ENCODE data around the gene RINL. TPM values are rescaled to one million over a fixed set of nuclear protein-coding genes. Genes with fewer than 3 reads are reported as not detected.

Gene RINL
- total RNA-seq, 1 donor = 2.5 TPM

- no peaks in the 10 kb centered on the region for H3K9me3 ChIP-seq (ENCODE audit: low read depth, low read length)
- peaks cover 22% of the 10 kb centered on the region for H3K79me2 ChIP-seq (ENCODE audit: insufficient read depth, low read length)
- peak overlapping the region; percentile 64 for H3K27ac ChIP-seq (ENCODE audit: low read depth, low read length)
- no peak overlapping the region for H3K4me3 ChIP-seq (ENCODE audit: insufficient read depth, low read length)
- no peak overlapping the region for H3K4me2 ChIP-seq (ENCODE audit: insufficient read depth, low read length)
- no peaks in the 10 kb centered on the region for H3K27me3 ChIP-seq (ENCODE audit: insufficient read depth, low read length)
- peaks cover 54% of the 10 kb centered on the region for H3K36me3 ChIP-seq (ENCODE audit: insufficient read depth, low read length)
- no peak overlapping the region for H2AFZ ChIP-seq (ENCODE audit: low read length)
- peak; percentile 23 for DNase-seq (ENCODE audit: insufficient read length, low spot score, missing footprints)
- TF ChIP-seq CTCF (IDR thresholded peaks at IDR 0.05; ENCODE audit: extremely low read depth, low read depth, low read length) = no peak
- H3K4me1 ChIP-seq (ENCODE audit: insufficient read depth, low read length) = peaks cover 18% of the 10 kb centered on the region
- peaks cover 46% of the 10 kb centered on the region for H4K20me1 ChIP-seq (ENCODE audit: insufficient read depth, low read length)
These were observed 41.7 kb downstream of the RINL start for GRCh38 chr19:38836159-38836982.

DNA sequence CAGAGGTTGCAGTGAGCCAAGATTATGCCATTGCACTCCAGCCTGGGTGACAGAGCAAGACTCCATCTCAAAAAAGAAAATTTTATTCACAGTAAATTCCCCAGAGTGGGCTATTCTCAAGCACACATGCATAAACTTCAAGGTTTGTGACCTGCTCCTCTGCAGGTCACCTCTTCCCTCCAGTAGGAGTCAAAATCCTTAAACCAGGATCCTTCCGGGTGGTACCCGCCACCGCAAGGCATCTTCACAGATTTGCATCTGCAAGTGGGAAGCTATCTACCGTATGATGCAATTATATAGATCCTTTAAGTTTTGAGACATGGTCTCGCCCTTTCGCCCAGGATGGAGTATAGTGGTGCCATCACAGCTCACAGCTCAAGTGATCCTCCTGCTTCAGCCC, 43.5 kb downstream of the RINL start:
- no peak overlapping the region for H2AFZ ChIP-seq (ENCODE audit: low read length)
- no peak overlapping the region for H3K4me3 ChIP-seq (ENCODE audit: insufficient read depth, low read length)
- no peak for TF ChIP-seq CTCF (IDR thresholded peaks at IDR 0.05; ENCODE audit: extremely low read depth, low read depth, low read length)
- peak overlapping the region; percentile 64 for H3K27ac ChIP-seq (ENCODE audit: low read depth, low read length)
- peaks cover 33% of the 10 kb centered on the region for H4K20me1 ChIP-seq (ENCODE audit: insufficient read depth, low read length)
- no peaks in the 10 kb centered on the region for H3K9me3 ChIP-seq (ENCODE audit: low read depth, low read length)
- H3K4me2 ChIP-seq (ENCODE audit: insufficient read depth, low read length) = no peak overlapping the region
- peaks cover 9% of the 10 kb centered on the region for H3K79me2 ChIP-seq (ENCODE audit: insufficient read depth, low read length)
- no peak for DNase-seq (ENCODE audit: insufficient read length, low spot score, missing footprints)
- H3K27me3 ChIP-seq (ENCODE audit: insufficient read depth, low read length) = no peaks in the 10 kb centered on the region
- peaks cover 38% of the 10 kb centered on the region for H3K36me3 ChIP-seq (ENCODE audit: insufficient read depth, low read length)
- peaks cover 33% of the 10 kb centered on the region for H3K4me1 ChIP-seq (ENCODE audit: insufficient read depth, low read length)

DNA sequence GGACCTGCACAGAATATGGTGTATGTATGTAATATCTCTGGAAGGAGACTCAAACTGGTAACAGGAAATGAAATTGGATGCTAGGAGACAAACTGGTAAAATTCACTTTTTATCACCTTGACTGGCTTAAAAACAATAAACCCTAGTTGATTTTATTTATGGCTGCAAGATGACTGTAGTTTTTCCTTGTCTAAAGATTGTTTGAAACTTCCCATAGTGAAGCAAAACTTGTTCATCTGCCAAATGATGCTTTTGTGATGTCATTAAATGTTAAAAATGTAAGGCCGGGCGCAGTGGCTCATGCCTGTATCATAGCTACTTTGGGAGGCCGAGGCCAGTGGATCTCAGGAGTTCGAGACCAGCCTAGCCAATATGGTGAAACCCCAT, 44.0 kb downstream of the RINL start:
- Histone ChIP-seq H4K20me1 (ENCODE audit: insufficient read depth, low read length) (peaks cover 28% of the 10 kb centered on the region), H3K36me3 (ENCODE audit: insufficient read depth, low read length) (peaks cover 34% of the 10 kb centered on the region), H3K4me2 (ENCODE audit: insufficient read depth, low read length) (no peak overlapping the region), H3K9me3 (ENCODE audit: low read depth, low read length) (no peaks in the 10 kb centered on the region), H3K27me3 (ENCODE audit: insufficient read depth, low read length) (no peaks in the 10 kb centered on the region), H3K4me1 (ENCODE audit: insufficient read depth, low read length) (peaks cover 36% of the 10 kb centered on the region), H3K4me3 (ENCODE audit: insufficient read depth, low read length) (no peak overlapping the region), H3K79me2 (ENCODE audit: insufficient read depth, low read length) (peaks cover 4% of the 10 kb centered on the region), H3K27ac (ENCODE audit: low read depth, low read length) (no peak overlapping the region), H2AFZ (ENCODE audit: low read length) (no peak overlapping the region)
- DNase-seq (ENCODE audit: insufficient read length, low spot score, missing footprints) = peak; percentile 29
- TF ChIP-seq CTCF (IDR thresholded peaks at IDR 0.05; ENCODE audit: extremely low read depth, low read depth, low read length) = no peak

DNA sequence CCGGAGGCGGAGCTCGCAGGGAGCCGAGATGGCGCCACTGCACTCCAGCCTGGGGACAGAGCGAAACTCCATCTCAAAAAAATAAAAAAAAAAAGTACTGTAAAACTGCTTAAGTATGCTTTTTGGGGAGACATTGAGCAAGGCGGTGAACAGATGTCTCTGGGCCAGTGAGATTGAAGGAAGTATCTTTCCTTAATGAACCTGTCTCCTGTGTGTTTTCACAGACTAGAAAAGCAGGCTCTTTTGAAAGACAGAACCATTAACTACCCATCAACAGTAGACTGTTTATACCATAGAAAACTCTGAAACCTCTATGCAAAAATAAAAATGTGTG, 45.0 kb downstream of the RINL start:
- no peak overlapping the region for H3K4me2 ChIP-seq (ENCODE audit: insufficient read depth, low read length)
- H3K36me3 ChIP-seq (ENCODE audit: insufficient read depth, low read length) = peaks cover 23% of the 10 kb centered on the region
- no peak for TF ChIP-seq CTCF (IDR thresholded peaks at IDR 0.05; ENCODE audit: extremely low read depth, low read depth, low read length)
- no peaks in the 10 kb centered on the region for H3K27me3 ChIP-seq (ENCODE audit: insufficient read depth, low read length)
- H2AFZ ChIP-seq (ENCODE audit: low read length) = no peak overlapping the region
- no peak for DNase-seq (ENCODE audit: insufficient read length, low spot score, missing footprints)
- peaks cover 21% of the 10 kb centered on the region for H4K20me1 ChIP-seq (ENCODE audit: insufficient read depth, low read length)
- H3K27ac ChIP-seq (ENCODE audit: low read depth, low read length) = no peak overlapping the region
- peaks cover 36% of the 10 kb centered on the region for H3K4me1 ChIP-seq (ENCODE audit: insufficient read depth, low read length)
- H3K4me3 ChIP-seq (ENCODE audit: insufficient read depth, low read length) = no peak overlapping the region
- no peaks in the 10 kb centered on the region for H3K9me3 ChIP-seq (ENCODE audit: low read depth, low read length)
- no peaks in the 10 kb centered on the region for H3K79me2 ChIP-seq (ENCODE audit: insufficient read depth, low read length)
